Lower leg skin (tissue), 3 donors: ENCODE measurements around the gene SLC13A3.

ENCODE experiments used
- CTCF ChIP-seq, 3 donors: fragments of 450-650 bp; IDR thresholded peaks; one replicate each; pipeline ENCODE4 v1.5.1; 2016; ENCODE audit warnings: antibody characterized with exemption in 3 of 3, mild to moderate bottlenecking in 3 of 3, moderate library complexity in 2 of 3
- POLR2A ChIP-seq, 2 donors: fragments of 450-650 bp; IDR thresholded peaks; one replicate each; pipeline ENCODE4 v1.6.1; 2016 to 2017; ENCODE audit warnings: antibody characterized with exemption in 2 of 2, mild to moderate bottlenecking in 1 of 2, moderate library complexity in 1 of 2

DNA sequence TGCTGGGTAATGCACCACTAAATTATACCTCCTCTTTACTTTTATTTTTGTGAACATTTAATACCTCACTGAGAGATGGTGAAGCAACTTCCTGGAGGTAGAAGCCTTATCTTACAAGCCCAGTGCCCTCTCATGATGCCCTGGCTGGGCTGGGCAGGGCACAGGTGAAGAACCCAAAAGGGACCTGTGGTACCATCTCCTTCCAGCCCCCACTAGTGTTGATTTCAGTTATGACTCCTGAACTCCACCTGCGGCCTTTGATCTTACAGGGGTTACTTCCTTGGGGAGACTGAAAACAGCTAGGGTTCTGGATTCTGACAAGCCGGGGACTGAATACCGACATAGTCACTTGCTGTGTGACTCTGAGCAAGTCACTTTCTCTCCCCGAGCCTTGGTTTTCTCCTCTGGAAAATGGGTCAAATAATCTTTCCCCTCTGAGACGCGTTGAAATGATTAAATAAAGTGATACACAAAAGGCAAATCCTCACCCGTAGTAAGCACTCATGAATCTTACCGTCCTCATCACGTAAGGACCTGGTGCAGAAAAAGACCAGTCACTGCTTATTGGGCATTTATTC, 1.2 kb downstream of the SLC13A3 start:
- TF ChIP-seq CTCF (IDR thresholded peaks at IDR 0.05) (no peak), POLR2A (IDR thresholded peaks at IDR 0.05) (no peak)
